ENCODE data around the gene PRSS22.
A peak's percentile ranks its signal among the peaks of the same experiment; 100 is the strongest.

Gene PRSS22

DNA sequence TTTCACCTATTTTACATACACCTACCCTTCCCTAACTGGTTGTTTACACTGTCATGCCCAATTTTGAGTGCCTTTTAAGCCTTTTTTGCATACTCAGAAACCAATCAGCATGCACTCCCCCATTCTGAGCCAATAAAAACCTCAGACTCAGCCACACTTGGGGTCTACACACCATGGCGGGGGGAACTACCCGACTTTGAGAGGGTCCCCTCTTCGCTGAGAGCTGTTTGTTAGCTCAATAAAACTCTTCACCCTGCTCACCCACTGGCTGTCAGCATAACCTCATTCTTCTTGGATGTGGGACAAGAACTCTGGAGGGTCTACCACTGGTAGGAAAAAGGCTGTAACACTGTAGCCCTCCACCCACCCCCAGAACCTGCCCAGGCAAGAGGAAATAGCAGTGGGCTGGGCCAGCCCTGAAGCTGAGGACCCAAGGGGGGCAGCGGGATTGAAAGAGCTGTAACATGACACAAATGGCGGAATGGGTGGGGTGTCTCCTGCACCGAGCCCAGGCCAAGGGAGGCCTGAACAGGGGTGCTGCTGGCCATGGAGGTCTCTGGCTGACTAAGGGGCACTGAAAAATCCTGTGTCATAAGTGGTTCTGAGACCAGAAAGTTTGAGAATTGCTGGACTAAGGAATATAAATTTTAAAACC, 22.0 kb upstream of the PRSS22 start:
- DNase-seq = no peak

DNA sequence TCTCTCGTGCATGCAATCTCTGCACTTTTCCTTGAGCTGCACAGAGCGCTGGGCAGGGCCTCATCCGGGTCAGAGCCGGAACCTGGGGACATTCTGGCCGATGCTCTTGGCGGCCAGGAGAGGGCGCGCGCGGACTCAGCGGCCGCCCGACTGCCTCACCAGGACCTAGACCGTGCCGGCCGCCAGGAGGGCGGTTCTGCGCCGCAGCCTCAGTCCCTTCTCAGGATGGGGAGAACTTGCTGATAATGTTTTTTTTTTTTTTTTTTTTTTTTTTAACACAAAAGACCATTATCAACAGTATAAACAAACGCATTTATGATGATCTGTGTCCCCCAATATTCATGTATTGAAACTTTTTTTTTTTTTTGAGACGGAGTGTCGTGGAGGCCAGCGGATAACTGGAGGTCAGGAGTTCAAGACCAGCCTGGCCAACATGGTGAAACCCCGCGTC, 17.0 kb upstream of the PRSS22 start:
- DNase-seq = peak; percentile 69

DNA sequence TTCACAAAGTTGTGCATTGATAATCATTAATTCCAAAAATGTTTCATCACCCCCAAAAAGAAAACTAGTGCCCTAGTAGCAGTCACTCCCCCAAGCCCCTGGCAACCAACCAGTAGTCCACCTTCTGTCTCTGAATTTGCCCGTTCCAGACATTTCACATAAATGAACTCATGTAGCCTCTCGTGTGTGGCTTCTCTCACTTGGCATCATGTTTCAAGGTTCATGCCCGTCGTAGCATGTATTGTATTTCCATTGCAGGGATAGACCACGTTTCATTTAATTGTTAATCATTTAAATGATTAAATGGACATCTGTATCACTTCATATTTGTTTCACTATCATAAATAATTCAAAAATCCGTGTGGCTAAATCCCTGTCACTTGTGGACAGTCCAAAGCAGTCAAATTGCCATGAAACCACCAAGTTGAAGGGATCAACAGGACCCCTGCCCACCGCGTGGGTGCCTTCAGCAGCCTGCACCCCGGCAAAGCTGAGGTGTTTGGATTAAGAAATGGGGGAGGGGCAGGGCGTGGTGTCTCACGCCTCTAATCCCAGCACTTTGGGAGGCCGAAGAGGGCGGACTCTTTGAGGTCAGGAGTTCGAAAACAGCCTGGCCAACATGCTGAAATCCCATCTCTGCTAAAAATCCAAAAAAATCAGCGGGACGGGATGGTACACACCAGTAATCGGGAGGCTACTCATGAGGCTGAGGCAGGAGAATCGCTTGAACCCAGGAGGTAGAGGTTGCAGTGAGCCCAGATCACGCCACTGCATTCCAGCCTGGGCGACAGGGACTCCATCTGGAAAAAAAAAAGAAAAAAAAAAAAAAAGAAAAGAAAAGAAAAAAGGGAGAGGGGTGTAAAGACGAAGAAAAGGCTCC, 16.3 kb upstream of the PRSS22 start:
- DNase-seq = no peak

DNA sequence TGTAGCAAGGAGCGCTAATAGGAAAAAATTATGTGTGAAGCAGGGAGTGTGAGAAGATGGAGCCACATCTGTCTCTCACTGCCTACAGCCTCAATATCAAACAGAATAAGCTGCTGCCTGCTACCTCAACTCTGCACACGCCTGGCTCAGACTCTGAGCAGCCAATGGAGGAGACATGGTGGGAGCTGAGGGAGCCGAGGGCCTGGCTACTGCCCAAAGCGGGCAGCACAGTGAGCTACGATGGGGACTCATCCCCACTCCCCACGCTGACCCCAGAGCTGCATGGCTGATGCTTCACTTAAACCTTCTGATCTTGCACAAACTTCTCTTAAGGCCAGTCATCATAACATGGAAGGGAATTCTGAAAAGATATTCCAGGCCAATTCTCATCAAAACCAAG, 14.0 kb upstream of the PRSS22 start:
- DNase-seq = no peak

DNA sequence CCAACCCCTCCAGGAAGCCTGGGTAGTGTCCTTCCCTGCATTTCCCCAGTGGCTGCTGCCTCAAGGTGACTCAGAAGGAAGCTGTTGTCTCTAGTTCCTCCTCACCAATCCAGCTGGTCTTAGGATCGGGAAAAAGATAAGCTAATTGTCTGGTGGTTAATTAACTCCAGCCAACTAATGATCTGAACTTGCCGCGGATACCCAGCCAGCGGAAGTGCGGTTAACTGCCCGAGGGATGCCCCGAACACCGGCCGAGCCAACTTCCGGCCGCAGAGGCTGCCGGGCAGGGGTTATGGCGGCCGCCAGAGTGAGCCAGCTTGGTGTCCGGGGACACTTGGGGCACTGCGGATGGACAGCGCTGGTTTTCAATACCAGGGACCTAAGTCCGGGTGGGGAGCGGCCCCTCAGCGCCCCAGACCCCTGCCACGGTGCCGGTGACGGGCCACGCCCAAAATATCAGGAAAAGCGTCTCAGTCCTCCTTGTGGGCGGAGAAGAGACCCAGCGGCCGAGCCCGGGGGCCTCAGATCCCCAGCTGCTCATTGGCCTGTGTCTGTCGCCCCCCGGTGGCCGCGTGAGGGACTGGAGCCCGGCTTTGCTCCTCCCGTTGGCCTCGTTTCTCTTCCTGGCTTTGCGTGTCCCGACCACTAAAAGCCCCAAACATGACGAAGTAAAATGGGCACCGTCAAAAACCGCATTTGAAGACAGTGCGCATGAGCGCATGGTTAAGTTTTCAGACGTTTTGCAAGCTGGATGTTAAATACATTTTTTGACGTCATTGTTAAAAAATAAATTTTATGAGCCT, 10.2 kb upstream of the PRSS22 start:
- DNase-seq = peak; percentile 92

DNA sequence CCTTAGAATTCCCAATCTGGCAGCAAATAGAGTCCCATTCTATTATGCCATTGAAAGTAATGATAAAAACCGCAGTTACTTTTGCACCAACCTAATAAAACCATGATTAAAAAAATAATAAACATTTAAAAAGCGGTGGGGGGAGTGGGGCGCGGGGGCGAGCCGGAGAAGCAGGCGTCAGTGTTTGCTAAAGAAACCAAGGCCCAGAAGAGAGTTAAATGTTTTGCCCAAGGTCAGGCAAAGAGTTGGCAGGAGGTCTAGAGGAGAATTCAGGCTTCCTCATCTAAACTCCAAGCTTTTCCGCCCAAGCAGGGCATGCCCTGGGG, 9.7 kb upstream of the PRSS22 start:
- DNase-seq = no peak

DNA sequence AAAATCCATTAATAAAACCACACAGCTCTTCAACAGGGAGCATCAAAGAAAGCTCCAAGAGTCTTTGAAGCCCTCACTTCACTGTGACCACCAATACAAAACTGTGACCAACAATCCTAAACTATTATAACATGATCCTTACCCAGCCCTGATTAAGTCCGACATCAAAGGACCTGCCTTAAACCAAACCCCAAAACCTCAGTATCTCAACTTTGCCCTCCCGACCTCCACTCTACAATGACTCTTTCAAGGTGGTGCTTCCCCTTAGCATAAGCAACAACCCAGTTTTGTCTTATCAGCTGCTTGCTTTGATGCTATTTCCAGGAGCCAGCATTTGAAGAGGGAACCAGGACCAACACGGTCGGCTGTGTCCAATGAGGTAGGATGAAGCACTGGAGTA, 8.5 kb upstream of the PRSS22 start:
- no peak for DNase-seq

DNA sequence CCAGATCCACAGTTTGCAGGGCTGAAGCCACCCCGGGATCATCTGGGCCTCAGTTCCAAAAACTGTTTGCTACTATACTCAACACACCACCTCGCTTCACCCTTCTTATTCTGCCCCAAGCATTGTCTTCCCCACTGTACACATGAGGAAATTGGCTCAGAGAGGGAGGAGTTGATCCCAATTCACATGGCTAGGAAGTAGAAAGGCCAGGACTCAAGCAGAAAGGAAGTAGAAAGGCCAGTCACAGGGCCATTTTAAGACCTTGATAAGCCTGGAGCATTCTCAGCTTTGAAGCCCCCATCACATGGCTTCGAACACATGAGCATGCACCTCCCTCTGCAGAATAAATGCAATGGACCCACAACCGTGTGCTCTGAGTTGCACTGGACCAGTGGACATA, 7.7 kb upstream of the PRSS22 start:
- DNase-seq = no peak

DNA sequence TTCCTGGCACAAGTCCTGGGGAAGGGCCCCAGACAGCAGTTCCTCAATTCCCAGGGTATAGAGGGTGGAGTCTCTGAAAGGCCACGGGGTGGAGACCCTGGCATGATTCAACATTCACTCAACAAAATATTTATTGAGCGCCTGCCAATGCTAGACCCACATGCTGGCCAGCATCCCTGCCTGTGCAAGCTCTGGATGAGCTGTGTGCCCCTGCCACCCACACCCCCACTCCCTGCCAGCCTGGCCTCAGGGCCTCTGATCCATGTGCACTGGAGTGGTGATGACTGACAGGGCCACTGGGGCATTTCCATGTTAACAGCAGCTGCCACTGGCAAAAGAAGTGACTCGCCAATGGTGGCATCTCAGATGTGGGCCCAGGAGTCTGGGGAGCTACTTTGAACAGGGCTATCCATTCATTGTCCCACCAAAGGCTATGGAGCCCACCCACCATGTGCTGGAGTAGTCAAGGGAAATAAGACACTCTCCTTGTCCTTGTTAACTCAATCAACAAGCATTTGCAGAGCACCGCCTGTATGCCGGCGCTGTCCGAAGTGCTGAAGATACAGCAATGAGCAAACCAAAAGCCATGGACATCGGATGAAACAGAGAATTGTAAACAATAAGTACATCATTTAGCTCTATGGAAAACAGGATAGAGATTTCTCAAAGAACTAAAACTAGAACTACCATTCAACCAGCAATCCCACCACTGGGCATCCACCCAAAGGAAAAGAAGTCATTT, 3.0 kb upstream of the PRSS22 start:
- DNase-seq = no peak

DNA sequence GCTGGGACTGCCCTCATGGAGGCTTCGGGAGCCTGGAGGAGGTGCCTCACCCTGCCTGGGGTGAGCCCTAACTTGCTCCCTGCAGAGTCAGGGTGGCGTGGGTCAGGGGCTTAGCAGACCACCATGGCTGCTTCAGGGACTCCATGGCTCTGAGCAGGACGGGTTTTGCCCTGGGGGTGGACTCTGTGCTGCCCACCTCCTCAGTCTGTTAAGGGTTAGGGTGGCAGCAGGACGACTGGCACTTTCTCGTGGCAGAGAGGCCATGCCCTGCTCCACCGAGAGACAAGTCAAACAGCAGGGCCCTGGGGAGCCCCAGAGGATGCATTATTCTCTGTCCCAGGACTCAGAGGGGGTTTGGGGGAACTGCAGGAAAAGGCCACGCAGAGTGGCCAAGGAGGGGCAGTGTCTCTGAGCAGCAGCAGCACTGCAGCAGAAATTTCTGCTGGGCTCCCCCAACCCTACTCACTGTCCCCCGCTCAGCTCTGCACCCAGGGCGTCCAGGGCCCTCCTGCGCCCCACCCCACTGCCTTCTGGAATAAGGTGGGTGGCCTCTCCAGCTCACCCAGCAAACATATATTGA, 1.8 kb upstream of the PRSS22 start:
- no peak for DNase-seq

DNA sequence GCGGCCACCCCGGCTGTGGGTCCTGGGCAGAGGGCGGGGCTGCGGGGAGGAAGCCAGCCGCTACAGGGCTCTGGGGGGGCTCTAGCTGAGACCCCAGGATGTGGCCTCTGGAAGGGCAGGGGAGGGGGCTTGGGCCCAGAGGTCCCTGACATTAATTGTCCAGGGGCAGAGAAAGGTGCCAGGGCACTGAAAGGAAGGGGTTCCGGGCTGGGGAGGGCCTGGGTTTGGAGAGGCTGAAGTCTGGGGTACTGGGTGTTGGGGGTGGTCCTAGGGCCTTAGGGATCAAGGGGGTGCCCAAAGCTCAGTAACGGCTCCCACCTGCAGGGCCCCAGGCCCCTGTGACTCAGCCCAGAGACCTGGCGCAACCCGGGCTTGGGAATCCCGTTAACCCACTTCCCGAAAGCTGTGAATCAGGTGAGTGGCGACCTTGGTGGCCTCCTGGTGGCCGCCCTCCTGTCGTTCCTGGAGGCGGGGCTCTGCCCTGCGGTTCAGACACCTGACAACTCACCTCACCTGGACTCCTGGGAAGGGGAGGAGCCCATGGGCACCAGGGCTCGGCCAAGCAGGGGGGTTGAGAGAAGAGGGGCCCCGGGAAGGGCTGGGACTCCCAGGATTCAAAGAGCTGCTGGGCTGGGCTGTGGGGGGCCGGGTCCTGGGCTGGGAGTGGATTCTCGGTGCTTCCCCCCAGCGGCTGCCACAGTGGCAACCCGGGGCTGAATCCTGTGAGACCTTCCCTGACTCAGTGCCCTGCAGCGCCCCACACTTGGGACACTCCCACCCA, 465 bp upstream of the PRSS22 start:
- DNase-seq = no peak

DNA sequence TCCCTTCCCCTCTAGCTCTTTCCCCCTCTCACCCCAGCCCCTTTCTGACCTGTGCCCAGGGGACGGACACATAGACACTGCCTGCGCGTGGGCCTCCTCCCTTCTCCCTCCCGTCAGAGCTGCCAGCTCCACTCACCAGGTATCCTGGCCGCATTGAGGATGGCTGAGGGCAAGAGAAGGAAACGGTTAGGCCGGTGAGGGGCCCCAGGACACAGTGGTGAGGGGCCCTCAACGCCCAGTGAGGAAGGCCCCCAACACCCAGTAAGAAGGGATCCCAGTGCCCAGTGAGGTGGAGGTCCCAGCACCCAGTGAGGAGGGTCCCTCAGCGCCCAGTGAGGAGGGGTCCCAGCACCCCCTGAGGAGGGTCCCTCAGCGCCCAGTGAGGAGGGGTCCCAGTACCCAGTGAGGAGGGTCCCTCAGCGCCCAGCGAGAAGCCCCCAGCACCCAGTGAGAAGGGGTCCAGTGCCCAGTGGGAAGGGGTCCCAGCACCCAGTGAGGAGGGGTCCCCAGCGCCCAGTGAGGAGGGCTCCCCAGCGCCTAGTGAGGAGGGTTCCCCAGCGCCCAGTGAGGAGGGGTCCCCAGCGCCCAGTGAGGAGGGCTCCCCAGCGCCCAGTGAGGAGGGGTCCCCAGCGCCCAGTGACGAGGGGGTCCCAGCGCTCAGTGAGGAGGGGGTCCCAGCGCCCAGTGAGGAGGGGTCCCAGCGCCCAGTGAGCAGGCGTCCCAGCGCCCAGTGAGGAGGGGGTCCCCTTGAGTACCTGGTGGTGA, 1.1 kb downstream of the PRSS22 start:
- DNase-seq = no peak

DNA sequence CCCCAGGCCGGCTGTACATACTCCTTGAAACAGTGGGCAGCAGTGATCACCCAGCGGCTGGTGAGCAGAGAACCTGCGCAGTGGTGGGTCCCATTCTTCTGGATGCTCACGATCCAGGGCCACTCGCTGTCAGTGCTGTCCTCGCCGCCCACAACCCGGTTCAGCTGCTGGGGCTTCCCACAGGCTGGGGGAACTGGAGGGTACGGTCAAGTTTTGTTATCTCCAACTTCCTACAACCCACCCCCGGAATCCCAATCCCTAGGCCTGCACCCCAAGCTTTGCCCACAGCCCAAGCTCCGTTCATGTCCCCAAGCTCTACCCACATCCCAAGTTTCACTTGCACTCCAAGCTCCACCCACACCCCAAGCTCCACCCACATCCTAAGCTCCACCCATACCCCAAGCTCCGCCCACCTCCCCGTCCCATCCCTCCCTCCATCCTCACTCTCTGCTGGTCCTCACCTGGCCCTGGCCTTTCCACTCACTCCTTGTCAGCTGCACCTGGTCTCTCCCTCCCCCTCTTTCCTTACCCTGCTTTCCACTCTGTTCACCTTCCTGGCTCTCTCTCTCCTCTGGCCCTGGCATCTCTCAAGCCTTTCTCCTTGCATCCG, 1.8 kb downstream of the PRSS22 start:
- no peak for DNase-seq

DNA sequence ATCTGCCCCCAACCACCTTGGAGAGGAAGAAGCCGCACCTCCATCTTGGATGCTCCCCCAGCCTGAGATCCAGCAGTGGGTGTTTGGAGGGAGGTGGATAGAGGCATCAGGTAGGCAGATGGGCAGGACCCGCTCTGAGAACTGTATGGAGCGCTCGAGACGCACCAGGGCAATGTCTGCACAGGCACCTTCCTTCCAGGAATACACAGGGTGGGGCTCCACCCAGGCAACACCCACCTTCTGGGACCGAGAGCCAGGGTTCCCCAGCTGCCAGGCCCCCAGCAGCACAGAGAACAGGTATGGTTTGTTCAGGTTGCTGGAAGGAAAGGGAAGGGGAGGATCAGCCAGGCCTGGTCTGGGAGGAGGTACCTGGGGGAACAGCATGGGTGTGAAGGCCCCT, 2.4 kb downstream of the PRSS22 start:
- no peak for DNase-seq

DNA sequence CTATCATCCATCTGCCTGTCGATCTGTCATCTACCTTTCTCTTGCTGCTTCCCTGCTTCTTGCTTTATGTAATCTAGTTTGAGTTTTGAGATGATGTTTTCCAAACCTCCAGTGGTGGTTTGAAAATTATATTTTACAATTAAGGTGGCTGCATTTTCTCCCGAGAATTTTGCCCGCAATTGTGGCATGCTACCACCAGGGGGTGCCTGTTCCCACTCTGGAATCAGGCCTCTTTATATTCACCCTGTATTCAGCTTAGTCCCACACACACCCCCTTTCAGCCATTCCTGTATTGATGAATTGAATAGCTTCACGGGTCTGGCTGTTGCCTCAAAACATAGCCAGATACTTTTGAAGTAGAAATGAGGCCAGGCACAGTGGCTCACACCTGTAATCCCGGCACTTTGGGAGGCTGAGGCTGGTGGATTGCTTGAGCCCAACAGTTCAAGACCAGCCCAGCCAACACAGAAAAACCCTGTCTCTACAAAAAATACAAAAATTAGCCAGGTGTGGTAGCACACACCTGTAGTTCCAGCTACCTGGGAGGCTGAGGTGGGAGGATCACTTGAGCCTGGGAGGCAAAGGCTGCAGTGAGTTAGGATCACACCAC, 3.2 kb downstream of the PRSS22 start:
- DNase-seq = no peak

DNA sequence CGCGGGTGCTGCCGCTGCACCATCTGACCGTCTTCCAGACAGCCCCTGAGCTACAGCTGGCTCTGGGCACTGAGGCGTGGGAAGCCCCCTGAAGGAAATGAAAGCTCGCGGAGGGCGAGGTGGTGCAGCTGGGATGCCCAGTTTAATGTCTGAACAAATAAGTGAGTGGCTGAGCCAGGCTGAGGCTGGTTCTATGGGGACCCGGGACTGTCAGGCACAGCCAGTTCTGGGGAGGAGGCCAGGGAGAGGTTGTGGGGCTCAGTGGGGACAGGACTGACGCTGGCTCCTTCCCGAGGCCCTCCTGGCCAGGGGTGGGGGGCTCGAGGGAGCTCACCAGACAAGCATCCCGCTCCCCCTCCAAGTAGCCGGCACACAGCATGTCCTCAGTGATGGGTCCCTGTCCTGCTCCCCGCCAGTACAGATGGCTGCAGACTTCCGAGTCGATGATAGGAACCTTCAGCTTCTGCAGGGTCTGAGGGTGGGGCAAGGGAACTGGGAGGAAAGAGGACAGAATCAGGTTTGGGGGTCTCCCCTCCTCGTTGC, 4.4 kb downstream of the PRSS22 start:
- no peak for DNase-seq

DNA sequence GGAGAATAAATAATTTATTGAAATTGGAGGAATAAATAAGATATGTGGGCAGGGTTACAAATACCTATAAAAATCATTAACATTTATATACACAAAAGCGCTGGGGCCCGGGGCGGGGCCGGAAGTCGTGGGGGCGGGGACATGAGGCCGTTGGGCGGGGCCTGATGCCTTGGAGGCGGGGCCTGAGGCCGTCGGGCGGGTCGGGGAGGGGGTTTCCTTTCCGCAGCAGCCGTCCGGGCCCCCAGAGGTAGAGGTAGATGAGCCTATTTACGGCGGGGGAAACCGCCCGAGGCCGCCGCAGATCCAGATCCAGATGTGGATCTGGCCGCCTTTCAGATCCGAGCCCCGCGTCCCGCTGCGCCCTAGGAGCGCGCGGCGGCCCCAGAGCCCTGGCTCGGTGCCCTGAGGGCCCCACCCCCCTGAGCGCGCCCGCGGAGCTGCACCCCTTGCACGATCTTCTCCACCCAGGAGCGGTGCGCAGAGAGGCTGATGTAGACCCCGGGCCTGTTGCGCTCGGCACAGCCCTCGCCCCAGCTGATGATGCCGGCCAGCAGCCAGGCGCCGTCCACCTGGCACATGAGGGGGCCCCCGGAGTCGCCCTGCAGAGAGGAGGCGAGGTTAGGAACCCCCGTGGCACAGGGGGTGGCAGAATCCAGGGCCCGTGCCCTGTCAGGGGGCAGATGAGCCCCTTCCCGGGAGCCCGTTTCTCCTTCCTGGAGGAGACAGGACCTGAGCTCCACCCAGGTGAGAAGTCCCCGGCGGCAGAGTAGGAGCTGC, 5.1 kb downstream of the PRSS22 start:
- no peak for DNase-seq

DNA sequence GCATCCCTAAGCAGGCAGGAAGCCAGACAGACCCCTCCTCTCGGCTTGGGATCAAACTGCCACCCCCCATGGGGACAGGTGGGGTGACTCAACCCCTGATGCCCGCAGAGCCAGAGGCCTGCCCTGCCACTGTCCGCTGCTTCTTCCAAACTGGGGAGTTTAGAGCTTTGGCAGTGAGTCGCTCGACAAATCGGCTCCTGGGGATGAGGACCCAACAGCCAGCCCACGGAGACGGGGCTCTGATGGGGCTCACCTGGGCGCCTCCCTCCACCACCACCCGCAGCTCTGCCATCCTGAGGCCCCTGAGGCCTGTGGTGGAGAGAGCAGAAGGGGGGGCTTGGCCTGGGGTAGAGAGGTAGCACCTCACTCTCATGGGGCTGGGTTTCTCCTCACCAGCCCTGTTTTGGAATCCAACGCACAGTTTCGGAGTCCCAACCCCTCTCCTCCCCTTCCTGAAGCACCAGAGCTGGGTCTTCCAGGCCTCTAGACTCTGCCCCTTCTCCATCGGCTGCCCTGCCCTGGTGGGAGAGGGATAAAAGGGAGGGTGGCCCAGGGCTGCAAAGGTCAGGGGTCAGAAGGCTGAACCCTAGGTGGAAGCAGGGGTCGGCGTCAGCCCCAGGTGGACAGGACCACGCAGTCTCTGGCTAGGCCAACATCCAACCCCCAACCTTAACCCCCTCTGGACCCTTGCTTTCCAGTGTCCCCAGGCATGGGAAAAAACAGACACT, 5.8 kb downstream of the PRSS22 start:
- no peak for DNase-seq

Data from fibroblast of skin of abdomen (primary cell).